OCI-M1 (cell line): ENCODE data around the gene DIRAS1.
"Not testable (repeated sequence)": the region's sequence is repeated elsewhere in the genome, so short reads cannot be mapped to it uniquely, and the experiment has no call there.

Experiments used
- DNase-seq: peaks from one replicate; lab custom pipeline; 2025; lab: John Stamatoyannopoulos, UW

Gene DIRAS1

DNA sequence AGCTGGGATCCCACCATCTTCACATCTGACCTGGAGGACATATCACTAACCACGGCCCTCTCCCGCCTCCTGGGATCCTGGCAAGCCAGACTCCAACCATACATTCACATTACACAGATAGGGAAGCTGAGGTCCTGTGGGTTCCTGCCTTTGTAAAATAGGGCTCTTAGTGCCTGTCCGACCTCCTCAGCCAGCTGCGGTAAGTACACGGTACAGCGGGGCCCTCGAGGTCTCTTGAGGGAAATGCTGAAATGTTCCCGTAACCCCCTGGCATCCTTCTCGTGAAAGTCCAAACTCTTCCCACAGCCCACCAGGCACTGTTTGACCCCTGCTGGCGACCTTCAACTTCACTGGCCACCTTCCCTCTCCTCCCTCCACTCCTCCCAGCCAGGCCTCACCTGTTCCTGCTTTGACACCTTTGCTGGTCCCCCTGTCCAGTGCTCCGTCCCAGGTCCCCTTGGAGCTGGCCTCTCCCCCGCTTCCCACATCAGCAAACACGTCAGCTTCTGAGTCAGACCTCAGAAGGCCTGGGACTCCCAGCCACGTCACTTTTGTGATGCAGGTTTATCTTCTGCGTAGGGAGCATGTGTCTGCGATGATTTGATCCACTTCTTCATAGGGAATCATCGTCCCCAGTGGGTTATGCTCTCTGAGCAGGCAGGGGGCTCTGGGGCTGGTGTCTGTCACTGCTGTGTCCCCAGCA is 9.8 kb downstream of the DIRAS1 start:
- DNase-seq = no peak

DNA sequence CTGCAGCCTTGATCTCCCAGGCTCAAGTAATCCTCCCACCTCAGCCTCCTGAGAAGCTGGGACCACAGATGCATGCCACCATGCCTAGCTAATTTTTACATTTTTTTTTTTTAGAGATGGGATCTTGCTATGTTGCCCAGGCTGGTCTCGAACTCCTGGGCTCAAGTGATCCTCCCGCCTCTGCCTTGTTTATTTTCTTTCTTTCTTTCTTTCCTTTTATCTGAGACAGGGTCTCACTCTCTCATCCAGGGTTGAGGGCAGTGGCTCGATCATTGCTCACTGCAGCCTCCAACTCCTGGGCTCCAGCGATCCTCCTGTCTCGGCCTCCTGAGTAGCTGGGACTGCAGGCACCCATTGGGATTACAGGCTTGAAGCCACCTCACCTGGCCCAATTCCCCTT is 14.9 kb downstream of the DIRAS1 start:
- no peak for DNase-seq

- no peak for DNase-seq
These were observed 17.4 kb downstream of the DIRAS1 start for GRCh38 chr19:2703691-2704216.

DNA sequence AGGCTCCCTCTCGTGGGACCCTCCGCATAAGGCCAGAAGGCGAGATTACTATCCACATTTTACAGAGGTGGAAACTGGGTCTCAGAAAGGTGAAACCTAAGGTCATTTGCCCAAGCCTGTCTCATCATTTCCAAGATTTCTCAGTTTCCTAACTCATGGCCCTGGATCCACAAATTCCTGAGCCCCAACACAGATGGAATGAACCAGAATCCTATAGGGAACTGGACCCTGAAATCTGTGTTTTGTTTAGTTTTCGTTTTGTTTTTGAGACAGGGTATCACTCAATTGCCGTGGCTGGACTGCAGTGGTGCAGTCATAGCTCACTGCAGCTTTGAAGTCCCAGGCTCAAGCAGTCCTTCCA is 18.1 kb downstream of the DIRAS1 start:
- no peak for DNase-seq

GRCh38 chr19:2702170-2703076 is 18.7 kb downstream of the DIRAS1 start, which contains the start of gene GNG7:
Gene GNG7 (minus strand): TSS chr19:2702694. CDS start chr19:2520688, 182,006 bp downstream.
- peak; percentile 91 for DNase-seq

GRCh38 chr19:2701361-2702169 is 19.6 kb downstream of the DIRAS1 start:
- DNase-seq = no peak

DNA sequence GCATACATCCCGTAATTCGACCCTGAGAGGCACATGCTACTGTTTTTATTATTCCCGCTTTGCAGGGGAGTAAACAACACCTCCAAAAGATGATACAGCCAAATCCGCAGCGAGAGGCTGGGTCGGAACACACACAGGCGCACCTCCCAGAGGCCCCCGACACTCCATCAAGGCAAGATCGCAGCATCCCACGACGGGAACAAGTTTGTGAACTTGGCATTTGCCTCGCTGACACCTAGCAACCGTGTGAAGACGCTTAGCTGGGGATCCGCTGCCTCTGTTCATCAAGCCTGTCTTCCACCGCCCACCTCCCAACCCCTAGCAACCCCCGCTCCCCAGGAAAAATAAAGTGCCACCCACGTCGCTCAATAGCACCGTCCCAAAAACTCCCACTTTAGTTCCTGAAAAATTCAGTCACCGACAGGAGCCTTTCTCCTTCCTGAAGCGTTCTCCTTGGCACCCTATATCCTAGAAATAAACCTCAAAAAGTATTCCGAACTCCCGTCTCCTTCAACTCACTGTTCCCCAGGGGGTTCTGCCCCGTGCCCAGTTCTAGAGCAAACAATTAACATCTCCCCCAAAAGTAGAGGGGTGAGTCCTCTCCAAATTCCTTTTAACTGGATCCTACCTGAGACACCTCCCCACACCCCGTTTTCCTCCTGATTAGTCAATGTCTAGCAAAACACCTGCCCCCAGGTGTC is 20.4 kb downstream of the DIRAS1 start:
- no peak for DNase-seq

DNA sequence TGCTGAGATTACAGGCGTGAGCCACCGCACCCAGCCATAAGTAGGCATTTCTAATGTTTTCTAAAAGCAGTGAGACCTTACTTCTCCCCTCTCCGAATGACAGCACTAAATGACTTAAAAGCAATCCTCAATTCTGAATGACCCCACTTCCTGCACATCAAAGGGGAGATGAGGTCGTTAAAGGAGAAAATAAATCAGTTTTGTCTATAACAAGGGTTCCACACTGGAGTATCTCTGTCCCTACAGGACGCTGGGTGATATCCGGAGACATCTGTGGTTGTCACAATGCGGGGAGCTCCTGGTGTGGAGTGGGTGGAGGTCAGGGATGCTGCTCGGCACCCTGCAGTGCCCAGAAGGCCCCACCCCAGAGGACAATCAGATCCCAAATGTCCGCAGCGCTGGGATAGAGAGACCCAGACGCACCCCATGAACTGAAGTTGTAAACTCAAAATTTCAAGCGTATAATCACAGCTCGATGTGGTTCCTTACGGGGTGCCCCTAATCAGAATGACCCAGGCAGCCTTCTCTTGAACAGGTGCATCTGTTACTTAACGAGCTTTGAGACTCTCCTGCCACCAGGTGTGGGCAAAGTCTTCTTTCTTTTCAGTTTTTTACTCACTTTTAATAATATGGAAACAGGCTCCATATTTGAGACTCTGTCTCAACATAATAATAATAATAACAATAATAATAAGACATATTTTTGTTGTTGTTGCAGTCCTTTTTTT is 21.6 kb downstream of the DIRAS1 start:
- no peak for DNase-seq

DNA sequence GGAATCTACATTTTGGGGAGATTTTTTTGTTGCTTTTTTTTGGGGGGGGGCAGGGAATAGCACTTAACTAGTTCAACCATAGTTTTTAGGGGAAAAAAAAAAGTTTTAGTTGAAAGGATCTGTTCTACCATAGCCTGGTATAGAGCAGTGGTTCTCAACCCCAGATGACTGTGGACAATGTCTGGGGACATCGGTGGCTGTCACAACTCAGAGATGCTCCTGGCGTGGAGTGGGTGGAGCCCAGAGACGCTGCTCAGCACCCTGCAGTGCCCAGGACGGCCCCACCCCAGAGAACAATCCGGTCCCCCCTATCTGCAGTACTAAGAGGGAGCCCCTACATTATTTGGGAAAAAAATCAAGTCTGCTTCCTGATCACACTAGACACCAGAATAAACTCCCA is 27.0 kb downstream of the DIRAS1 start:
- DNase-seq = no peak

- no peak for DNase-seq
These were observed 27.5 kb downstream of the DIRAS1 start for GRCh38 chr19:2693492-2694160.

DNA sequence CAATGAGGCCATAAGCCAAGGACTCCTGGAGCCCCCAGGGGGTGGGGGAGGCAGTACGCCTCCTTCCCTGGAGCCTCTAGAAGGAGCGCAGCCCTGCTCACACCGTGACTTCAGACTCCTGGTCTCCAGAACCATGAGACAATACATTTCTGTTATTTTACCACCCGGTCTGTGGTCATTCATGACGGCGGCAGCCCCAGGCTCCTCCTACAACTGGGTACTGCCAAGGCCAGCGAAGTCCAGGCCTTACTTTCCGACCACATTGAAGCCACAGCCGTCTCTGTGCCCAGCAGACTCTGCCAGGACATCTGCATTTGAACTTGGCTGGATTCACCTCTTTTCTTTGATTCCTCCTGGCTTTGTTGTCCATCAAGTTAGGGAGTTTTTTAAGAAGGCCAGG is 29.2 kb downstream of the DIRAS1 start:
- no peak for DNase-seq

DNA sequence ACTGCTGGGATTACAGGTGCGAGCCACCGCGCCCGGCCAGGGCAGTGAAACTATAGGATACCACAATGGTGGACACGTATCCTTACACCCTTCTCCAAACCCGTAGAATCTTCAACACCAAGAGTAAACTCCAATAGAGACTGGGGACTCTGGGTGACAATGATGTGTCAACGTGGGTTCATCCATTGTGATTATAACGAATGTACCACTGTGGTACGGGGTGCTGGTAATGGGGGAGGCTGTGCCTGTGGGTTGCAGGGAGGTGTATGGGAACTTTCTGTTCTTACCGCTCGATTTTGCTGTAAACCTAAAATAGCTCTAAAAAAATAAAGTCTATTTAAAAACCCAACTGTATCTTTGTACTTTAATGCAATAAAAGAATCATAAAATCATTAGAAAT is 30.3 kb downstream of the DIRAS1 start:
- no peak for DNase-seq

GRCh38 chr19:2686360-2686759 is 34.8 kb downstream of the DIRAS1 start:
- DNase-seq = no peak

DNA sequence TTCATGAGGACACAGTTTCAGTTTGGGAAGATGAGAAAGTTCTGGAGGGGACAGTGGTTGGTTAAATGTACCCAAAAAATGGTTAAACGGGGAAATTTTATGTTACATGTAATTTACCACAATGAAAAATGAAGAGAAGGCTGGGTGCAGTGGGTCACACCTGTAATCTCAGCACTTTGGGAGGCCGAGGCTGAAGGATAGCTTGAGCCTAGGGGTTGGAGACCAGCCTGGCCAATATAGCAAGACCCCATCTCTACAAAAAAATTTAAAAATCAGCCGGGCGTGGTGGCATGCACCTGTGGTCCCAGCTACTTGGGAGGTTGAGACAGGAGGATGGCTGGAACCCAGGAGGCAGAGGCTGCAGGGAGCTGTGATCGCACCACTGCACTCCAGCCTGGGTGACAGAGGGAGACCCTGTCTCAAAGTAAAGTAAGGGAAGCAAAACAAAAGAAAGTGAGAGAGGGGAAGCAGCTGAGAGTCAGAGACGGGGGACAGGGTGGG is 35.9 kb downstream of the DIRAS1 start:
- no peak for DNase-seq

DNA sequence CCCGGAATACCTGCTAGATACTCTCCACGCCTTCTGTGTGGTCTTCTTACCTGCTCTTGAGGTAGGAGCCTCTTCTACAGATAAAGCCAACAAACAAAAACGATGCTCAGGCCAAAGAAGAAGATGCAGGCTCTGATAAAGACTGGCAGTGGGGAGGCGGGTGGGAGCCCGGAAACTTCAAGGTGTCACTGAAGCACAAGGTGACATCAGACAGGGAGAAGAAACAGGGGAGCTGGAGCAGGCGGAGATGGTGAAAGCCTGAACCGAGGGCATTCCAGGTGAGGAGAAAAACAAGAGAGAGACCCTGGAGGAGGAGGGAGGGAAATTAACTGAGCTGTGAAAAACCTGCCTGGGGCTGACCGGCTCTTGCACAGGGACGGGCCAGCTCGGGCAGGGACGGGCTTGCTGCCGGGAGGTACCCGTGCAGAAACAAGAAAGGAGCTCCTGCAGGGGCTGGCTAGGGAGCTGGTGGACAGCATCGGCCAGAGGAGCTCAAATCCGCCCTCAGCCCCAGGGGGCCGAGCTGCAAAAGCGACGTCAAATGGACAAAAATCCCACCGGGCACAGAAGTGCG is 37.7 kb downstream of the DIRAS1 start:
- no peak for DNase-seq

DNA sequence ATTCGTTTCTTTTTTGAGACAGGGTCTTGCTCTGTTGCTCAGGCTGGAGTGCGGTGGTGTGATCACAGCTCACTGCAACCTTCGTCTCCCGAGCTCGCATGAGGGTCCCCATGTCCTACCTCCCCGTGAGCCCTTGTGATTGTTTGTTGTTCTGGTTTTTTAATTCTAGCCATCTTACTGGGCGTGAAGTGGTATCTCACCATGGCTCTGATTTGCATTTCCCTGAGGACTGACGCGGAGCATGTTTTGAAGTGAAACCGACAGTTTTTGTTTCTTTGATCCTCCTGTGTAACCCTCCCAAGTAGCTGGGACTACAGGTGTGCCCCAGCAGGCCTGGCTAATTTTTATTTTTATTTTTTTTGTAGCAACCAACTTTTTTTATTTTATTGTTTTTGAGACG is 40.4 kb downstream of the DIRAS1 start:
- no peak for DNase-seq

DNA sequence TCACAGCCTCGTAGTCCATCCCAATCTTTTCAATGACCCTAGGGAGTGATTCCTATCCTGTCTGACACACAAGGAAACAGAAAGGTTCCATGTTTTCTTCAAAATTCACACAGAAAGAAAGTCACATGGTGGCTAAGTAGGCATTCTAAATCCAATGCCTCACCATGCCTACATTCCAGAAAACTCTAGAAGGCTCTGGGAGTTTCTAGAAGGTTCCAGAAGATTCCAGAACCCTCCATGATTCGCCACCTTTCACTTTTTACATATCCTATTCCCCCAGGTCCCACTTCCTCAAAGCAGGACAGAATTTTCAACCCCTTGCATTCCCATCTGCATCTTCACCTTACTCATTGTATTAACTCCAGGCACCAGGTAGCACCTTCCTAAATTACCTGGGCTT is 41.7 kb downstream of the DIRAS1 start:
- no peak for DNase-seq

GRCh38 chr19:2678948-2679347 is 42.2 kb downstream of the DIRAS1 start:
- DNase-seq = not testable (repeated sequence)

GRCh38 chr19:2678044-2678671 is 43.0 kb downstream of the DIRAS1 start:
- DNase-seq = peak; percentile 6
